ENCODE measurements around the gene ACTL10.

The ACTL10 gene

DNA sequence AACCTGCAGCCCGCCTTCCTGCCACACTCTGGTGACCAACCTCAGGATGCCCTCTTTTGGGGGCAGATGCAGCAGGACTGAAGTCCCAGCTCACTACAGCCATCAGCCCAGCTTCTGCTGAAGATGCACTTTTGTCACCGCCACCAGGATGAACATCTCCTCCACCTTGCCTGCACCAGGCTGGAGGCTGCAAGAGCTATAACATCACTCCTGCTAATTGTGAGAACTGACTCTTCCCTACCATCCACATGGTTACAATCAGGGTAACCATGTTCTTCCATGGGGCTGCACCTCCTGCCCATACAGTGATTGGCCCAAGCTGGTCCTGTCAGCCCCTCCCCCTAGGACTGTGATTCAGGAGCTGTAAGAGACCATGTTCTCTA lies 2.0 kb upstream of the ACTL10 start:
- Mint-ChIP-seq H3K36me3 (ENCODE audit: low read depth) (peaks cover 2% of the 10 kb centered on the region), H3K27me3 (no peaks in the 10 kb centered on the region), H3K4me3 (peak overlapping the region; percentile 82), H3K9me3 (no peaks in the 10 kb centered on the region), H3K27ac (peak overlapping the region; percentile 69), H3K4me1 (peaks cover 29% of the 10 kb centered on the region)
- no peak for ATAC-seq
- DNase-seq: no peak

DNA sequence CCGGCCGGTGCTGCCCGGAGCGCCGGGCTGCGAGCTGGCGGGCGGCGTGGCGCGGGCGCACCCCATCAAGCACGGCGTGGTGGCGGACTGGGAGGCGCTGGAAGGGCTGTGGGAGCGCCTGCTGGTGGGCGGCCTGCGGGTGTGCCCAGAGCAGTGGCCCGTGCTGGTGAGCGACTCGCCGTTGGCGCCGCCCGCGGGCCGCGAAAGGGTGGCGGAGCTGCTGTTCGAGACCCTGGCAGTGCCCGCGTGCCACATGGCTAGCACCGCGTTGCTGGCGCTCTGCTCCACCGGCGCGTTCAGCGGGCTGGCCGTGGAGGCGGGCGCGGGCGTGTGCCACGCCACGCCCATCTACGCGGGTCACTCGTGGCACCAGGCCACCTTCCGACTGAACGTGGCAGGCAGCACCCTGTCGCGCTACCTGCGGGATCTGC lies 517 bp downstream of the ACTL10 start:
- Mint-ChIP-seq H3K4me3 (peak overlapping the region; percentile 78), H3K4me1 (peaks cover 29% of the 10 kb centered on the region), H3K36me3 (ENCODE audit: low read depth) (peaks cover 4% of the 10 kb centered on the region), H3K27ac (peak overlapping the region; percentile 69), H3K27me3 (no peaks in the 10 kb centered on the region), H3K9me3 (no peaks in the 10 kb centered on the region)
- peak; percentile 61 for DNase-seq
- ATAC-seq: peak; percentile 26

DNA sequence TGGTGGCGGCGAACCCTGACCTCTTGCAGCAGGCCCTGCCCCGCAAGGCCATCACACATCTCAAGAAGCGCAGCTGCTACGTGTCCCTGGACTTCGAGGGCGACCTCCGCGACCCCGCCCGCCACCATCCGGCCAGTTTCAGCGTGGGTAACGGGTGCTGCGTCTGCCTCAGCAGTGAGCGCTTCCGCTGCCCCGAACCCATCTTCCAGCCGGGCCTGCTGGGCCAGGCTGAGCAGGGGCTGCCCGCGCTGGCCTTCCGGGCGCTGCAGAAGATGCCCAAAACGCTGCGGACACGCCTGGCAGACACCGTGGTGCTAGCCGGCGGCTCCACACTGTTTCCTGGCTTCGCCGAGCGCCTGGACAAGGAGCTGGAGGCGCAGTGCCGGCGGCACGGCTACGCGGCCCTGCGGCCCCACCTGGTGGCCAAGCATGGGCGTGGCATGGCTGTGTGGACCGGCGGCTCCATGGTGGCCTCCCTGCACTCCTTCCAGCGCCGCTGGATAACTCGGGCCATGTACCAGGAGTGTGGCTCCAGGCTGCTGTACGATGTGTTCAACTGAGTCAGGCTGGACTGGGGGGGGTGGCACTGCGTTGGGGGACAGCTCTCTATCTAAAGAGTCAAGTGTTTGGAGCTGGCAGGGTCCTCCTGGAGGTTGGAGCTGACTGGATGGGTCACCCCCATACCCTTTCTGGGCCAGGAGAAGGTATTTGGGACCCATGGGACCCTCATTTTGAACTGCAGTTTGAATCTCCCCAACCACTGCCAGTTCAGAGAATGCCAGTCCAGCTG lies 1.1 kb downstream of the ACTL10 start:
- Mint-ChIP-seq H3K27ac (peak overlapping the region; percentile 69), H3K4me3 (peak overlapping the region; percentile 78), H3K27me3 (no peaks in the 10 kb centered on the region), H3K36me3 (ENCODE audit: low read depth) (peaks cover 4% of the 10 kb centered on the region), H3K4me1 (peaks cover 25% of the 10 kb centered on the region), H3K9me3 (no peaks in the 10 kb centered on the region)
- DNase-seq: peak; percentile 83
- ATAC-seq: peak; percentile 51

DNA sequence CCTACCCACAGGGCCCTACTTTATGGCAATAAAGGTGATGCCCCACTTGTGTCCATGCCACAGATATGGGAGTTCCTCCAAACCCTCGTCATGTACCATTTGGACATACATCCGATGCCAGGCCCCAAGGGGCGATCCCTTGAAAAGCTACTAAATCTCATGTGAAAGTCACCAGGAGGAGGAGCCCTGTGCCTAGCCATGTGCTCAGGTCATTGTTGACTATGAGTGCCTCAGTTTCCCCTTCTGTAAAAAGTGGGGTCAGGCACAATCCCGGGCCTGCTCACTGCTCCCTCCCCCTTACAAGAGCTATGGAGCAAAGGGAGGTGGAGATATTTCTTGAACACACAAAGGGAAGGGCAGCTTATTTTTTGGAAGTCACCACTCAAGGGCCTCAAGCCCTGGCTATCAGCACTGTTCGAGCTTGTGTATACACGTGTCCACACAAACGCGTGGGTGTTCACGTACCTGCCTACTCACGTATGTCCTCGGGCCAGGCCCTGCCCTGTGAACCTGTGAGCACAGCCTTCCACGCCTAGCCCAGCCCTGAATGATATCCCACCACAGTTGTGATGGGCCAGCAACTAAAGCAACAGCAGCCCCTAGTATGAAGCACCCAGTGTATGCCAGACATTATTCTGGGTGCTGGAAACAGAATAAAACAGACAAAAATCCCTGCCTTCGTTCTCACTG lies 1.9 kb downstream of the ACTL10 start:
- no peaks in the 10 kb centered on the region for H3K27me3 Mint-ChIP-seq
- H3K36me3 Mint-ChIP-seq (ENCODE audit: low read depth): peaks cover 4% of the 10 kb centered on the region
- ATAC-seq: no peak
- no peak for DNase-seq
- H3K4me1 Mint-ChIP-seq: peaks cover 30% of the 10 kb centered on the region
- H3K9me3 Mint-ChIP-seq: no peaks in the 10 kb centered on the region
- no peak overlapping the region for H3K27ac Mint-ChIP-seq
- peak overlapping the region; percentile 78 for H3K4me3 Mint-ChIP-seq

DNA sequence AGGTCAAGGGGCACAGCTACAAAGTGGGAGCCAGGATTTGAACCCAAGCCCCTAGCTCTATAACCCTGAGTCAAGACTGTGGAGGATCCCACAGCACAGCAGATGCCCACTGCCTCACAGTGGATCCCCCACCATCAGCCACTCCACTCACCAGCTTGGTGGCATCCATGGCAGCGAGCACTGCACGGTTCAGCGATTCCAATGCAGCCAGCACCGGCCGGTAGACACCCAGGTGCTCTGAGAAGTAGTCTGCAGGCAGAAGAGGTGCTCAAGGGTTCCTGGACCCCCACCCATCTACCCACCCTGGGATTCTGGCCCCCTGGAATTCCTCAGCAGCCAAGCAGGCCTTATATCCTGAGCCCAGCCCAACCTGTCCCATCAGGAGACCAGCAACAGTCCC lies 2.5 kb downstream of the ACTL10 start:
- H3K27me3 Mint-ChIP-seq: no peaks in the 10 kb centered on the region
- peak overlapping the region; percentile 40 for H3K4me3 Mint-ChIP-seq
- H3K4me1 Mint-ChIP-seq: peaks cover 32% of the 10 kb centered on the region
- H3K36me3 Mint-ChIP-seq (ENCODE audit: low read depth): peaks cover 4% of the 10 kb centered on the region
- no peak overlapping the region for H3K27ac Mint-ChIP-seq
- DNase-seq (no peak), ATAC-seq (no peak)
- no peaks in the 10 kb centered on the region for H3K9me3 Mint-ChIP-seq

DNA sequence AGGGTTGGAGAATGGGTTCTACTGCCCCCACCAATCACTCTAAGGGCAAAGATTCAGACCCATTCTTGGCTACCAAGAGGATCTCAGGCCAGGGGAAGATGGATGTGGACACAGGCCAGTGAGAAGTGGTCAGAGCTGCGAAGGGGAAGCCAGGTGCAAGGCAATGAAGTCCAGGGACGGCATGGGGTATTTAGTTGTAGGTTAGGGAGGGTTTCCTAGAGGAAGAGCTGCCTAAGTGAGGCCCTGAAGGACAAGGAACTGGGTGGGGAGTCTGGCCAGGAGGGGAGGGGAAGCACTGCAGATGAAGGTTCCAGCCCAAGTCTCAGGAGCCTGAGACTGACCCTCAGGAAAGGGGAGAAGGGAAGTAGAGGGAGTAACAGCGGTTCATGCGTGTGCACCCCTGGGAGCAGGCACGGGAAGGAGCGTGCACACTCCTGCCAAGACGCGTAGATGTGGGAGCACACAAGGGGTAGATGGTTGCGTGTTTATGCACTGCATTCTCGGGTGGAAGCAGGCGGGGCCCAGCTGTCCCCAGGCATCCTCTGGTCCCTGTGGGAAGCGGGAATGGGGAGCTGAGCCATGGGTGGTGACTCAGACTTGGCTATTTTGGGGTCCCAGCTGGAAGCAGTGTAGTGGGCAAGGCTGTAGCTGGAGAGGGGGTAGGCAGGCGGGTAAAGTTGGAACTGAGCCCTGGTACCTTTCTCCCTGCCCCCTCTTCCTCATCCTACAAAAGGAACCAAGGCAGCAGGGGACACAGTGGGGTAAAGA lies 3.3 kb downstream of the ACTL10 start:
- DNase-seq (no peak), ATAC-seq (no peak)
- Mint-ChIP-seq H3K27me3 (no peaks in the 10 kb centered on the region), H3K4me1 (peaks cover 28% of the 10 kb centered on the region), H3K9me3 (no peaks in the 10 kb centered on the region), H3K4me3 (no peak overlapping the region), H3K36me3 (ENCODE audit: low read depth) (peaks cover 4% of the 10 kb centered on the region), H3K27ac (no peak overlapping the region)

DNA sequence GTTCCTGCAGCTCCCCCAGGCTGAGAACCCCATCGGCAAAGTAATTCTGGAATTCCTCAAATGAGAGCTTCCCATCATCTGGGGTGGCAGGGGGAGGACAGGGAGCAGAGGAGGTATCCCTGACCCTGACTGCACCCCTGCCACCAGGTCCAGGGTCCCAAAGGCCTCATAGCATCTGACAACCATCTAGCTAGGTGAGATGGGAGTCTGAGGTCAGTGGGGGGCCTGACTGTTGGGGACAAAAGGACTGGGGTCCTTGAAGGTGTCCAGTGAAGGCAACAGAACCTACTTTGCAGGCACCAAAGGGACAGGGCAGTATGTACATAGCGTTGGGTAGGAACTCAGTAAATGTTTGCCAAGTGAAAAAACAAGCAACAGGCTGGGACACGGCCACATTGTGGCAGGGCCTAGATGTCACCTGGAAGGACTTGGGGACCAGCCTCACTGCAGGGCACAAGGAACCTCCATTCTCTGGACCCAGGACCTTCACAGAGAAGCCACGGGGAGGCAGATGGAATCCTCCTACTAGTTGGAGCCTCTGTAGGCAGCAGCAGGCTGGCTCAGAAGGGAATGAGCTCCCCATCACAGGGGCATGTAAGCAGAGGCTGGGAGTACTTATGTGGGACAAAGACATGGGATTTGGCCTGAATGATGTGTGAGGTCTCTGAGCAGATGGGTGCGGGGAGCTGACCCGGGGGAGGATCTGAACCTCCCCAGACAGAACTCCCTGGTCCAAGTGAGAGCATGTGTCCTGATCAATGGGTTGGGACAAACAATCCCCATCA lies 4.2 kb downstream of the ACTL10 start:
- Mint-ChIP-seq H3K4me1 (peaks cover 27% of the 10 kb centered on the region), H3K9me3 (no peaks in the 10 kb centered on the region), H3K36me3 (ENCODE audit: low read depth) (peaks cover 4% of the 10 kb centered on the region), H3K27ac (no peak overlapping the region), H3K27me3 (no peaks in the 10 kb centered on the region), H3K4me3 (no peak overlapping the region)
- no peak for DNase-seq
- no peak for ATAC-seq

DNA sequence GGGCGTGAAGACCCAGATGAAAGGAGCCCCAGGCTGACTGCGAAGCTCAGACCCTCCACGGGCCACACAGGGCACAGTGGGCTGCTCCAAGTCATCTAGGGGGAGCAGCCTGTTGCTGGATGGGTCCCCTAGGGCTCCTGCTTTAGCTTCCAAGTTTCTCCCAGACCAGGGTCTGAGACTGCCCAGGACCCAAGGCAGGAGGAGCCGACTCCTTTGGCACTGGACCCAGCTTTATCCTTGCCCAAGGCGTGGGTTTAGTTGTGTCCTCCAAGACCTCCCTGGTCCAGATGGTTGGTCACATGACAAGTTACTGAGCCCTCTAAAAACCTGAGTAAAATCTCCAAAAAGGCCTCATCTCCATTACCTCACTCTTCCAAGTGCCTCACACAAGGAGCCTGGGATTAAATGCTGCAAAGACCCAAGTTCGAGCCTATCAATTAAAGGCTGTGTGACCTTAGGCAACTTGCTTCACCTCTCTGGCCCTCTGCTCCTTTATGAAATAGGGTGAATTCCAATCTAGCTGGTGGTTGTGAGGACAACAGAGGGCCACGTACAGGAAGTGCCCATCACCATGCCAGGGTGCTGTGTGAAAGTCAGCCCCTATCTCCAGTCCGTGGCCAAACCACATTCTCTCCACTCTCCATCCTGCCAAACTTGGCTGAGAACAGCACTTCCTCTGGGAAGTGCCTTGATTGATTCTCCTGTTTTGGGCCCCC lies 5.0 kb downstream of the ACTL10 start:
- DNase-seq (no peak), ATAC-seq (no peak)
- peaks cover 6% of the 10 kb centered on the region for H3K36me3 Mint-ChIP-seq (ENCODE audit: low read depth)
- no peak overlapping the region for H3K27ac Mint-ChIP-seq
- no peaks in the 10 kb centered on the region for H3K27me3 Mint-ChIP-seq
- peaks cover 19% of the 10 kb centered on the region for H3K4me1 Mint-ChIP-seq
- no peaks in the 10 kb centered on the region for H3K9me3 Mint-ChIP-seq
- H3K4me3 Mint-ChIP-seq: no peak overlapping the region

DNA sequence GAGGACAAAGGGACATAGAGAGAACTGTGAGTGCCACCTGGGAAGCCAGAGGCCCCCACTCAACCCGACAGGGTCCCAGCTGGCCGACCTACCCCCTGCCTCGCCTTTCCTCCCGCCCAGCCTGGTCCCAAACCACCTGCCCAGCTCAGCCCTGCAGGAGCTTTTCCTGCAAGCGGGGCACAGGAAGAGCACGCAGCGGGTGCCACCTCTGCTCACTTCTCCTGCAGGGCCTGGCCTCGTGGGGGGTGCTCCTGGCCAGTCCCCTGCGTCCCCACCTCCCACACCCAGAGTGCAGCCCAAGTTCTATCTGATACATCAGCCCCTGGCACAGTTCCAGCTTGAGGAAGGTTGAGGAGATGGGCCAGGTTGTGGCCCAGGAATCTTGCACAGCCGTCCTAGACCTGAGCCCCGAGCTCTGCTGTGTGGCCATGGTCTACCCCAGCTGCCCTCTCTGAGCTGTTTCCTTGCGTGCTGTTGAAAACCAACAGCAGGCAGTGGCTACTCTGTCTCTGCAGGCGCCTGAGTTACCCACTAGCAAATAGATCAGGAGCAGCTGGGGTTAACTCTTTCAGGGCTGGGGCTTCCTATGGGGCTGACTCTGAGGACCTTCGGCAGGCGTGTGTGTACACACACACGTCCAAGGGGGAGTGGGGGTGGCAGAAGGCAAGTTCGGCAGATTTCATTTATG lies 5.8 kb downstream of the ACTL10 start:
- H3K9me3 Mint-ChIP-seq: no peaks in the 10 kb centered on the region
- no peak for ATAC-seq
- DNase-seq: no peak
- H3K27ac Mint-ChIP-seq: no peak overlapping the region
- H3K36me3 Mint-ChIP-seq (ENCODE audit: low read depth): peaks cover 9% of the 10 kb centered on the region
- no peaks in the 10 kb centered on the region for H3K27me3 Mint-ChIP-seq
- peak overlapping the region; percentile 90 for H3K4me3 Mint-ChIP-seq
- peaks cover 18% of the 10 kb centered on the region for H3K4me1 Mint-ChIP-seq

DNA sequence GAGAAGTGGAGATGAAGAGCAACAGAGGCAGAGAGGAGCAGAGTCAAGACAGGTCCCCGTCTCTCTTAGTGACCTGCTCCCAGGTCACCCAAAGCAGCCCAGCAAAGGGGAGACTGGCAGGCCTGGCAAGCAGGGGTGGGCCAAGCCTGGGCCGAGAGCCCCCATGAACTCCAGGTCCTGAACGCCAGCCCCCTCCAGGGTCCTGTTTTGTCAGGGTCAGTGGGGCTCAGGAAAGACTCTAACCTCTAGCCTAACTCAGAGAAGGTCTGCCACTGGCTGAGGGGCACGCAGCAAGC lies 6.3 kb downstream of the ACTL10 start:
- peak overlapping the region; percentile 22 for H3K27ac Mint-ChIP-seq
- DNase-seq: no peak
- no peaks in the 10 kb centered on the region for H3K9me3 Mint-ChIP-seq
- ATAC-seq: no peak
- peaks cover 11% of the 10 kb centered on the region for H3K36me3 Mint-ChIP-seq (ENCODE audit: low read depth)
- peaks cover 18% of the 10 kb centered on the region for H3K4me1 Mint-ChIP-seq
- no peaks in the 10 kb centered on the region for H3K27me3 Mint-ChIP-seq
- H3K4me3 Mint-ChIP-seq: peak overlapping the region; percentile 90

DNA sequence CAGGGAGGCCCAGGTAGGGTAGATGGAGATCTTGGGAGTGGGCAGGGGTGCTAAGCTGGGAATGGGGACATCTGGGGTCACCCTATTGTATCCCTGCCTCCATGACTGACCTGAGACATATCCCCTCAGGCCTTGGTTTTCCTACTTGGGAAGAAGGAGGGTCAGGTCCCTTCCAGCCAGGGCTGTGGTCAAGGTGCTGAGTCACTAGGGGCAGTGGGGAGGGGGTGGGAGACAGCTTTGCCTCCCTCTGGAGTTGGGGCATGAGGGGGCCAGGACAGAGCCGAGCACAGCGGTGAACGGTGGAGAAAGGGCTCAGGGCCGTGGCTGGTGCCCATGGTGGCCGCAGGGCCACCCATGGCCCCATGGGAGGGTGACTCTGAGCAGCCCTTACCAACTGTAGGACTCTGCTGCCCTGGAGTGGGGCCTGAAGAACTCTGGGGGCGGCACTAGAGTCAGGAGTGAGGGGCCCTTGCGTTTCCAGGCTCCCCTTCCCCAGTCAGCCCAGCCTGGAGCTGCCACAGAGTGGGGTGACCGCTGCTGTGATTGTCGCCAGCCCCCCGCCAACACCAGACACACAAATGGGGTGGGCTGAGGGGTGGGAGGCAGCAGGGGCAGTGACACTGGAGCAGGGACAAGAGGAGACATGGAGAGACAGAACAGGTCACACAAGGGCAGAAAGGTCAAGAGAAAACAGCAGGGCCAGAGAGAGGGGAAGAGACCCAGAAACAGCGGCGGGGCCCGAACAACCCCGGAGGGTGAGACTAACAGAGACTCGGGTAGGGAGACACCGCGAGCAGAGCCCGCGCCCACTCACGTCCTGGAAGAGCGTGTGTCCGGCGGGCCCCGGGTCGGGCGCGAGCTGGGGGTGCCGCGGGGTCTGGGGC lies 6.9 kb downstream of the ACTL10 start:
- peak; percentile 30 for DNase-seq
- peak overlapping the region; percentile 90 for H3K4me3 Mint-ChIP-seq
- ATAC-seq: peak; percentile 34
- H3K36me3 Mint-ChIP-seq (ENCODE audit: low read depth): peaks cover 13% of the 10 kb centered on the region
- peaks cover 15% of the 10 kb centered on the region for H3K4me1 Mint-ChIP-seq
- peak overlapping the region; percentile 70 for H3K27ac Mint-ChIP-seq
- no peaks in the 10 kb centered on the region for H3K27me3 Mint-ChIP-seq
- H3K9me3 Mint-ChIP-seq: no peaks in the 10 kb centered on the region

DNA sequence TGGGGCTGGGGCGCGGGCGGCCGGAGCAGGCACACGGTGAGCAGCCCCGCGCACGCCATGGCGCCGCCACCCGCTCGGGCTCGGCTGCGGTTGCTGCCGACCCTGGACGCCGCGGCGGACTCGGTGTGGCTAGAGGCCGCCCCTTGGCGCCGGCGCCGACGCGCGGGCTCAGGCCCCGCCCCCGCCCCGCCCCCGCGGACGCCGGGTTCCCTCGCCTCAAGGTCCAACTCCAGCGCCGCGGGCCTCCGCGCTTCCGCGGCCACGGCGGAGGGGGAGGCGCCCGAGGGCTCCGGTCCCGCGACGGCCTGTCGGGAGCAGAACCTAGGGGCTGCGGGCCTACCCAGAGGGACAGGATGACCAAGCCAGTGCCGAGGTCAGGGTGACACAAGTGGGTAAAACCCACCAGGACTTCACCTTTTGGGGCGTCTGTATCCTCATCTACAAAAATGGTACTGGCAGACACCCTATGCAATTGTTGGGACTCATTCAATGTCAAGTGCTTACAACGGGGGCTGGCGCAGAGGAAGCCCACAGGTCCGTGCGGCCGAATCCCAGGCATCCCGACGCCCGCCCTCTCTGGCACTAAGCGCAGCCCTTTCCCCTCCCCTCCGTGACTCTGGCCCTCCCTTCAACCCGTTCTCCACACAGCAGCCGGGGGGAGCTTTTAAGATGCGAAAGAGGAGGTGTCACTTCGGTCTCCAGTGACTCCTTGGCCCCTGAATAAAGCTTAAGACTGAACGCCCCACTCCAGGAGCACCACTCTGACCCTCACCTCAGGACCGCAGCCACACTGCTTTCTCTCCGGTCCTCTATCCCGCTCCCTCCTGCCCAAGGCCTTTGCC lies 7.8 kb downstream of the ACTL10 start, which contains the start of gene NECAB3:
TSS of gene NECAB3 (minus strand) at position 135 of the 842 bp plus-strand sequence. CDS start at position 59, 76 bp downstream.
- DNase-seq (peak; percentile 74), ATAC-seq (peak; percentile 65)
- peaks cover 19% of the 10 kb centered on the region for H3K36me3 Mint-ChIP-seq (ENCODE audit: low read depth)
- H3K4me1 Mint-ChIP-seq: peaks cover 24% of the 10 kb centered on the region
- H3K27me3 Mint-ChIP-seq: no peaks in the 10 kb centered on the region
- peak within 1 kb of the TSS; percentile 90 for H3K4me3 Mint-ChIP-seq
- H3K9me3 Mint-ChIP-seq: no peaks in the 10 kb centered on the region
- peak within 1 kb of the TSS; percentile 70 for H3K27ac Mint-ChIP-seq
